Breast epithelium (tissue), 3 donors: Measurements from ENCODE around the gene WDPCP.

Experiments used
- CTCF ChIP-seq, 3 donors: fragments of 450-650 bp; IDR thresholded peaks; one replicate each; pipeline ENCODE4 v1.5.1; 2016 to 2017; ENCODE audit warnings: antibody characterized with exemption in 3 of 3, mild to moderate bottlenecking in 3 of 3, moderate library complexity in 3 of 3
- POLR2A ChIP-seq: fragments of 450-650 bp; IDR thresholded peaks from one replicate; pipeline ENCODE4 v1.6.1; 2016; ENCODE audit warnings: antibody characterized with exemption, mild to moderate bottlenecking, moderate library complexity

GRCh38 chr2:63432373-63432772 is 155.9 kb downstream of the WDPCP start:
- TF ChIP-seq CTCF (IDR thresholded peaks at IDR 0.05) (no peak), POLR2A (no peak)
